Heart left ventricle (tissue), 13 donors: ENCODE results near the gene ALMS1.
"Not testable (repeated sequence)": the region's sequence is repeated elsewhere in the genome, so short reads cannot be mapped to it uniquely, and the experiment has no call there.

Source experiments
- POLR2A ChIP-seq, 2 donors: fragments of 450-650 bp; IDR thresholded peaks; one replicate each; pipeline ENCODE4 v1.6.1; 2017; ENCODE audit warnings: antibody characterized with exemption in 2 of 2, mild to moderate bottlenecking in 2 of 2, moderate library complexity in 2 of 2
- TF ChIP-seq, protein P1 (sequence below), 12 donors: fragments of 200-600 bp; sonication (generic) in 4 of 12; IDR thresholded peaks; one replicate each; pipeline versions ENCODE4 v1.5.0 to v1.8.0; 2018 to 2022; ENCODE audit warnings: antibody characterized with exemption in 12 of 12, mild to moderate bottlenecking in 5 of 12
- donor health status: ischemic (EF 13 %, LVEDD 7.1; RV severe dilation, severe dysfunction).
- donor health status: DM: no; HTN: yes; CAD: no.
- donor health status: DM: no; HTN: no; CAD: no.
- donor health status: ischemic (EF 25% LVEDD 6.9; RV normal size, moderate dysfunction).
- donor health status: ischemic (EF 25% LVEDD 5.7; RV mildly dilated, moderate dysfunction).
- donor health status: ischemic (EF 35%, LVEDD 5.7; RV mildly dilated, moderate dysfunction).
- donor health status: nonischemic (EF 11% LVEDD 7.7; RV severe dilation, severe dysfunction).
- donor health status: DM: yes; HTN: yes; CAD: no.
- donor health status: PGD.
- donor health status: ischemic (EF 29% LVEDD 5.4; RV normal size, mild dysfunction).
- donor health status: nonischemic (EF 23%, LVEDD 6.1; RV moderate dilation, normal function).

GRCh38 chr2:73624036-73624435 lies 238.4 kb downstream of the ALMS1 start:
- TF ChIP-seq, protein P1, sequence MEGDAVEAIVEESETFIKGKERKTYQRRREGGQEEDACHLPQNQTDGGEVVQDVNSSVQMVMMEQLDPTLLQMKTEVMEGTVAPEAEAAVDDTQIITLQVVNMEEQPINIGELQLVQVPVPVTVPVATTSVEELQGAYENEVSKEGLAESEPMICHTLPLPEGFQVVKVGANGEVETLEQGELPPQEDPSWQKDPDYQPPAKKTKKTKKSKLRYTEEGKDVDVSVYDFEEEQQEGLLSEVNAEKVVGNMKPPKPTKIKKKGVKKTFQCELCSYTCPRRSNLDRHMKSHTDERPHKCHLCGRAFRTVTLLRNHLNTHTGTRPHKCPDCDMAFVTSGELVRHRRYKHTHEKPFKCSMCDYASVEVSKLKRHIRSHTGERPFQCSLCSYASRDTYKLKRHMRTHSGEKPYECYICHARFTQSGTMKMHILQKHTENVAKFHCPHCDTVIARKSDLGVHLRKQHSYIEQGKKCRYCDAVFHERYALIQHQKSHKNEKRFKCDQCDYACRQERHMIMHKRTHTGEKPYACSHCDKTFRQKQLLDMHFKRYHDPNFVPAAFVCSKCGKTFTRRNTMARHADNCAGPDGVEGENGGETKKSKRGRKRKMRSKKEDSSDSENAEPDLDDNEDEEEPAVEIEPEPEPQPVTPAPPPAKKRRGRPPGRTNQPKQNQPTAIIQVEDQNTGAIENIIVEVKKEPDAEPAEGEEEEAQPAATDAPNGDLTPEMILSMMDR (IDR thresholded peaks at IDR 0.05) = not testable (repeated sequence)
- TF ChIP-seq POLR2A (IDR thresholded peaks at IDR 0.05) = not testable (repeated sequence)
